Smooth muscle cell (in vitro differentiated cells): ENCODE data around the gene FIBP. TPM values are rescaled to one million over a fixed set of nuclear protein-coding genes. Genes with fewer than 3 reads are reported as not detected.

Experiments
- DNase-seq: peaks from one replicate; lab custom pipeline; 2025; ENCODE audit not compliant: unreplicated experiment; lab: John Stamatoyannopoulos, UW
- H2AFZ ChIP-seq: fragments of 200-600 bp; sonication (generic); 2 replicates; pipeline ENCODE4 v1.6.0; 2016; ENCODE audit warnings: antibody characterized with exemption, low read depth, mild to moderate bottlenecking
- H3F3A ChIP-seq: fragments of 200-600 bp; sonication (generic); 2 replicates; pipeline ENCODE4 v1.6.0; 2017; ENCODE audit warnings: antibody characterized with exemption, low read depth
- H3K27ac ChIP-seq: fragments of 200-600 bp; sonication (generic); 2 replicates; pipeline ENCODE4 v1.5.1; 2016; ENCODE audit warnings: low read depth, mild to moderate bottlenecking
- H3K27me3 ChIP-seq: fragments of 200-600 bp; sonication (generic); 2 replicates; pipeline ENCODE4 v1.6.1; 2016; ENCODE audit warnings: low read depth, mild to moderate bottlenecking
- H3K36me3 ChIP-seq: fragments of 200-600 bp; sonication (generic); 2 replicates; pipeline ENCODE4 v1.5.1; 2016; ENCODE audit warnings: low read depth
- H3K4me1 ChIP-seq: fragments of 200-600 bp; sonication (generic); 2 replicates; pipeline ENCODE4 v1.5.1; 2016; ENCODE audit warnings: low read depth
- H3K4me2 ChIP-seq: fragments of 200-600 bp; sonication (generic); 2 replicates; pipeline ENCODE4 v1.6.0; 2016; ENCODE audit warnings: mild to moderate bottlenecking
- H3K4me3 ChIP-seq: fragments of 200-600 bp; sonication (generic); 2 replicates; pipeline ENCODE4 v1.5.1; 2016; ENCODE audit warnings: mild to moderate bottlenecking
- H3K79me2 ChIP-seq: fragments of 200-600 bp; sonication (generic); 2 replicates; pipeline ENCODE4 v1.6.0; 2016; ENCODE audit warnings: low read depth, mild to moderate bottlenecking
- H3K9ac ChIP-seq: fragments of 200-600 bp; sonication (generic); 2 replicates; pipeline ENCODE4 v1.6.0; 2016; ENCODE audit warnings: low read depth
- H3K9me3 ChIP-seq: fragments of 200-600 bp; sonication (generic); replicated peaks from 2 replicates; pipeline ENCODE4 v1.5.1; 2016; ENCODE audit warnings: low read depth
- H4K20me1 ChIP-seq: fragments of 200-600 bp; sonication (generic); 2 replicates; pipeline ENCODE4 v1.6.0; 2016; ENCODE audit warnings: low read depth
- CTCF ChIP-seq: fragments of 200-600 bp; sonication (generic); IDR thresholded peaks from 2 replicates; pipeline ENCODE4 v1.5.1; 2017; ENCODE audit warnings: borderline replicate concordance, mild to moderate bottlenecking, antibody characterized with exemption; ENCODE audit not compliant: insufficient read depth, poor library complexity, severe bottlenecking
- whole genome bisulfite sequencing: methylation state at CpG from one replicate; pipeline ENCODE4 v1.1.7; 2016; ENCODE audit warnings: low lambda C conversion rate; 5-methylcytosine and 5-hydroxymethylcytosine counted together
- polyA plus RNA-seq: library from polyadenylated mRNA; unstranded; fragments of >200 nt; fragmentation: Nextera tagmentation; extraction: Ambion mirVana; gene quantifications from 2 replicates; pipeline ENCODE4 v1.2.1, GENCODE V29; 2016
- total RNA-seq: library from RNA; depleted of rRNA; stranded (reverse); fragments of >200 nt; gene quantifications from 2 replicates; pipeline ENCODE4 v1.2.3, GENCODE V29; 2014

The FIBP gene
- total and polyA plus RNA-seq, 2 experiments from 2014 or later: 109 to 114 TPM

GRCh38 chr11:65911682-65912568, 23.7 kb upstream of the FIBP start:
- H4K20me1 ChIP-seq: no peaks in the 10 kb centered on the region
- peak overlapping the region; percentile 15 for H3K4me2 ChIP-seq
- no peaks in the 10 kb centered on the region for H3K36me3 ChIP-seq
- peak; percentile 11 for TF ChIP-seq CTCF
- H3K4me3 ChIP-seq: no peak overlapping the region
- 41% methylated on average over 14 of the region's 14 CpGs for WGBS
- peaks cover 4% of the 10 kb centered on the region for H3K79me2 ChIP-seq
- no peaks in the 10 kb centered on the region for H3K9me3 ChIP-seq
- H3K27me3 ChIP-seq: no peaks in the 10 kb centered on the region
- H3K9ac ChIP-seq: no peak overlapping the region
- no peak for DNase-seq
- peak overlapping the region; percentile 37 for H3K27ac ChIP-seq
- H2AFZ ChIP-seq: no peak overlapping the region
- no peaks in the 10 kb centered on the region for H3K4me1 ChIP-seq
- H3F3A ChIP-seq: peaks cover 10% of the 10 kb centered on the region

GRCh38 chr11:65907878-65908277, 19.6 kb upstream of the FIBP start:
- TF ChIP-seq CTCF: no peak
- Histone ChIP-seq H3K4me2 (no peak overlapping the region), H3K36me3 (no peaks in the 10 kb centered on the region), H3K9ac (no peak overlapping the region), H3K27ac (no peak overlapping the region), H3K4me1 (peaks cover 7% of the 10 kb centered on the region), H3K4me3 (no peak overlapping the region), H3K79me2 (no peaks in the 10 kb centered on the region), H2AFZ (no peak overlapping the region), H3F3A (no peaks in the 10 kb centered on the region), H3K27me3 (no peaks in the 10 kb centered on the region), H4K20me1 (no peaks in the 10 kb centered on the region), H3K9me3 (no peaks in the 10 kb centered on the region)
- DNase-seq: no peak
- 77% methylated on average over 6 of the region's 6 CpGs for WGBS

DNA sequence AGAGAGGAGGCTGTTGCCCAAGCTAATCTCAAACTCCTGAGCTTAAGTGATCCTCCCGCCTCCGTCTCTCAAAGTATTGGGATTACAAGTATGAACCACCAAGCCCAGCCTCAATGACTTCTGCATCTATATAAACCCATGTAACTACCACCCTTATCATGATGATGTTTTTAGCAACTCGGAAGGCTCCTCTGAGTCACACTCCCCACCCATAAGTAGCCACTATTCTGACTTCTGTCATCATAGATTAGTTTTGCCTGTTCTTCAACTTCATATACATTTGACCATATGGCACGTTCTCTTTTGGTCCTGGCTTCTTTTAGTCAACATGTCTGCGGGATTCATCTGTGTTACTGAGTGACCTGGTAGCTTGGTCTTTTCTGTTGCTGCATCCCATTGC, 18.3 kb upstream of the FIBP start:
- no peaks in the 10 kb centered on the region for H3K27me3 ChIP-seq
- 43% methylated on average over 5 of the region's 5 CpGs for WGBS
- H3K79me2 ChIP-seq: no peaks in the 10 kb centered on the region
- H2AFZ ChIP-seq: no peak overlapping the region
- H3K9ac ChIP-seq: no peak overlapping the region
- no peak overlapping the region for H3K4me3 ChIP-seq
- no peaks in the 10 kb centered on the region for H4K20me1 ChIP-seq
- DNase-seq: no peak
- no peaks in the 10 kb centered on the region for H3K9me3 ChIP-seq
- no peaks in the 10 kb centered on the region for H3K36me3 ChIP-seq
- H3K27ac ChIP-seq: no peak overlapping the region
- no peak for TF ChIP-seq CTCF
- peaks cover 17% of the 10 kb centered on the region for H3K4me1 ChIP-seq
- no peak overlapping the region for H3K4me2 ChIP-seq
- H3F3A ChIP-seq: peaks cover 8% of the 10 kb centered on the region

- Histone ChIP-seq H3K4me3 (no peak overlapping the region), H4K20me1 (peaks cover 5% of the 10 kb centered on the region), H3K4me2 (peak overlapping the region; percentile 62), H3K27me3 (no peaks in the 10 kb centered on the region), H3K9ac (peak overlapping the region; percentile 56), H2AFZ (no peak overlapping the region), H3K27ac (peak overlapping the region; percentile 82), H3K36me3 (no peaks in the 10 kb centered on the region), H3K9me3 (no peaks in the 10 kb centered on the region), H3K4me1 (peaks cover 25% of the 10 kb centered on the region), H3F3A (peaks cover 26% of the 10 kb centered on the region), H3K79me2 (peaks cover 9% of the 10 kb centered on the region)
- WGBS: 80% methylated on average over 8 of the region's 8 CpGs
- no peak for DNase-seq
- TF ChIP-seq CTCF: no peak
Observed at GRCh38 chr11:65903715-65904114, 15.4 kb upstream of the FIBP start.
